K562 (cell line): Measurements from ENCODE around the gene TEKT2. TPM values are rescaled to one million over a fixed set of nuclear protein-coding genes. Genes with fewer than 3 reads are reported as not detected.
A peak's percentile ranks its signal among the peaks of the same experiment; 100 is the strongest.

Source experiments
- ATF7 ChIP-seq: fragments of 450-650 bp; IDR thresholded peaks from 2 replicates; pipeline ENCODE4 v1.7.1; 2014; ENCODE audit warnings: mild to moderate bottlenecking, moderate library complexity
- CCAR2 ChIP-seq: fragments of 200-400 bp; formaldehyde crosslinking; IDR thresholded peaks from 2 replicates; pipeline ENCODE4 v1.6.1; 2017; ENCODE audit warnings: mild to moderate bottlenecking, low read depth, low read length
- RBBP5 ChIP-seq: fragments of 200-600 bp; sonication (generic); IDR thresholded peaks from 2 replicates; pipeline ENCODE4 v1.6.1; 2012; ENCODE audit warnings: borderline replicate concordance, mild to moderate bottlenecking, low read length, control low read depth, inconsistent platforms; ENCODE audit not compliant: insufficient read depth, poor library complexity, severe bottlenecking
- RBFOX2 ChIP-seq: fragments of 200-400 bp; formaldehyde crosslinking; IDR thresholded peaks from 2 replicates; pipeline ENCODE4 v1.6.1; 2017; ENCODE audit warnings: low read depth, mild to moderate bottlenecking, low read length, moderate library complexity
- SP1 ChIP-seq: sonication (generic); formaldehyde crosslinking; IDR thresholded peaks from 2 replicates; pipeline ENCODE4 v1.8.1; 2022; ENCODE audit warnings: mild to moderate bottlenecking, missing genetic modification reagents
- polyA plus RNA-seq, 8 experiments: library from polyadenylated mRNA; depleted of rRNA in 4 of 8; stranded (reverse) in 5 of 8; unstranded in 3 of 8; fragments of >200 nt; fragmentation: Nextera tagmentation in 2 of 8; fragmentation: Illumina TruSeq in 1 of 8; extraction: Ambion mirVana in 2 of 8; extraction: Trizol in 1 of 8; gene quantifications; 2 replicates each; pipeline versions ENCODE4 v1.2.1 to v1.2.3, GENCODE V29; 2011 to 2014; ENCODE audit warnings: inconsistent platforms in 1 of 8, missing spikeins in 1 of 8
- total RNA-seq, 7 experiments: library from RNA; depleted of rRNA in 6 of 7; stranded (reverse); fragments of >200 nt in 6 of 7; fragmentation: Illumina TruSeq in 2 of 7; extraction: Trizol in 2 of 7; gene quantifications; 2 replicates each; pipeline versions ENCODE4 v1.2.1 to v1.2.3, GENCODE V29; 2011 to 2021; ENCODE audit warnings: low replicate concordance in 1 of 7
- TF ChIP-seq, protein P1 (sequence below), 2 experiments: fragments of 150-350 bp in 1 of 2; IDR thresholded peaks; 2 replicates each; pipeline ENCODE4 v1.6.1; 2012 to 2016; ENCODE audit warnings: low read depth in 2 of 2, low read length in 2 of 2, mild to moderate bottlenecking in 1 of 2, moderate library complexity in 1 of 2
- TF ChIP-seq, protein P2 (sequence below): fragments of 450-650 bp; formaldehyde crosslinking; IDR thresholded peaks from 2 replicates; pipeline ENCODE4 v1.4.0; 2020; ENCODE audit warnings: mild to moderate bottlenecking, moderate library complexity
- TF ChIP-seq, protein P3 (sequence below): sonication (generic); formaldehyde crosslinking; IDR thresholded peaks from 2 replicates; pipeline ENCODE4 v1.8.0; 2022; ENCODE audit warnings: mild to moderate bottlenecking, low read depth, missing genetic modification reagents
- TF ChIP-seq, protein P4 (sequence below): sonication (generic); formaldehyde crosslinking; IDR thresholded peaks from 2 replicates; pipeline ENCODE4 v1.8.1; 2023; ENCODE audit warnings: mild to moderate bottlenecking, missing genetic modification reagents
- TF ChIP-seq, protein P5 (sequence below): fragments of 450-650 bp; IDR thresholded peaks from 2 replicates; pipeline ENCODE4 v1.6.1; 2017; ENCODE audit warnings: antibody characterized with exemption, mild to moderate bottlenecking
- TF ChIP-seq, protein P6 (sequence below): fragments of 250-450 bp; sonication (Bioruptor Pico); IDR thresholded peaks from 2 replicates; pipeline ENCODE4 v1.9.0; 2021; ENCODE audit warnings: mild to moderate bottlenecking
- TF ChIP-seq, protein P7 (sequence below): sonication (generic); formaldehyde crosslinking; IDR thresholded peaks from 2 replicates; pipeline ENCODE4 v1.9.0; 2022; ENCODE audit warnings: mild to moderate bottlenecking, missing genetic modification reagents

TEKT2 gene
- total and polyA plus RNA-seq, 9 of the 15 experiments (the other 6 are each of a cell fraction or from before 2014, with no cell fraction given), result 0.06 to 0.94 (median 0.30) TPM; not detected in 1

DNA sequence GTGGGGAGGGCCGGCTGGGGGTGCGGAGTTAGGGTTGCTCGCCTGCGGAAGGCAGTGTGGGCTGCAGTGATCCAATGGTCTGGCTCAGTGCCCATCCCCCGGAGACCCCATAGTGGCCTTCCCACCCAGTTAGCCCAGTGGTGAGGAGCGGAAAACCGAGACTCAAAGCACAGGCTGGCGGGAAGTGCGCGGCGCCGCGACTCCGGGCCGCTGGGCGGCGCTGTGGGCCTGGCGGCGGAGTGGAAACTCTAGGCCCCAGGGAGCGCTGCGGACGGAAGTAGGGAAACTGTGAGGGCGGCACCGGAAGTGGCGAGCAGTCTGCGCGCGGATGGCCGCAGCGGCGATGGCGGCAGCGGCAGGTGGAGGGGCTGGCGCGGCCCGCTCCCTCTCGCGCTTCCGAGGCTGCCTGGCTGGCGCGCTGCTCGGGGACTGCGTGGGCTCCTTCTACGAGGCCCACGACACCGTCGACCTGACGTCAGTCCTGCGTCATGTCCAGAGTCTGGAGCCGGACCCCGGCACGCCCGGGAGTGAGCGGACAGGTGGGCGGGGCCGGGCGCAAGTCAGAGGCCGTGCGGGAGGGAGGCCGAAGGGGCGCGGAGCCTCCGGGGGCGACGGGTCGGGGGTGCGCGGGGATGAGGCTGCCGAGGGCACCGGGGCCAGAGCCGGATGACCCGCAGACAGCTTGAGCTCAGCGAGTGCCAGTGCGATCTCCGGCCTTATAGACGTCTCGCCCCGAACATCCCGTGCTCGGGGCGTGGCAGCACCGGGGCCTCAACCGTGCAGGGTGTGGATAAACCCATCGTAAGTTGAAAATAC is 4.9 kb downstream of the TEKT2 start, which contains the start of gene ADPRS (continued):
- TF ChIP-seq, protein P1, sequence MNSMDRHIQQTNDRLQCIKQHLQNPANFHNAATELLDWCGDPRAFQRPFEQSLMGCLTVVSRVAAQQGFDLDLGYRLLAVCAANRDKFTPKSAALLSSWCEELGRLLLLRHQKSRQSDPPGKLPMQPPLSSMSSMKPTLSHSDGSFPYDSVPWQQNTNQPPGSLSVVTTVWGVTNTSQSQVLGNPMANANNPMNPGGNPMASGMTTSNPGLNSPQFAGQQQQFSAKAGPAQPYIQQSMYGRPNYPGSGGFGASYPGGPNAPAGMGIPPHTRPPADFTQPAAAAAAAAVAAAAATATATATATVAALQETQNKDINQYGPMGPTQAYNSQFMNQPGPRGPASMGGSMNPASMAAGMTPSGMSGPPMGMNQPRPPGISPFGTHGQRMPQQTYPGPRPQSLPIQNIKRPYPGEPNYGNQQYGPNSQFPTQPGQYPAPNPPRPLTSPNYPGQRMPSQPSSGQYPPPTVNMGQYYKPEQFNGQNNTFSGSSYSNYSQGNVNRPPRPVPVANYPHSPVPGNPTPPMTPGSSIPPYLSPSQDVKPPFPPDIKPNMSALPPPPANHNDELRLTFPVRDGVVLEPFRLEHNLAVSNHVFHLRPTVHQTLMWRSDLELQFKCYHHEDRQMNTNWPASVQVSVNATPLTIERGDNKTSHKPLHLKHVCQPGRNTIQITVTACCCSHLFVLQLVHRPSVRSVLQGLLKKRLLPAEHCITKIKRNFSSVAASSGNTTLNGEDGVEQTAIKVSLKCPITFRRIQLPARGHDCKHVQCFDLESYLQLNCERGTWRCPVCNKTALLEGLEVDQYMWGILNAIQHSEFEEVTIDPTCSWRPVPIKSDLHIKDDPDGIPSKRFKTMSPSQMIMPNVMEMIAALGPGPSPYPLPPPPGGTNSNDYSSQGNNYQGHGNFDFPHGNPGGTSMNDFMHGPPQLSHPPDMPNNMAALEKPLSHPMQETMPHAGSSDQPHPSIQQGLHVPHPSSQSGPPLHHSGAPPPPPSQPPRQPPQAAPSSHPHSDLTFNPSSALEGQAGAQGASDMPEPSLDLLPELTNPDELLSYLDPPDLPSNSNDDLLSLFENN (IDR thresholded peaks at IDR 0.05; ENCODE audit: low read depth in 2 of 2, low read length in 2 of 2), result peak in 1 of 2 experiments; percentile 29; a peak in 1 of 4 replicates
- TF ChIP-seq SP1 (CRISPR knock-in tag) (peak; percentile 98), CCAR2 (no peak), RBFOX2 (peak; percentile 98), ATF7 (peak; percentile 94), RBBP5 (peak; percentile 100)
- TF ChIP-seq, protein P2, sequence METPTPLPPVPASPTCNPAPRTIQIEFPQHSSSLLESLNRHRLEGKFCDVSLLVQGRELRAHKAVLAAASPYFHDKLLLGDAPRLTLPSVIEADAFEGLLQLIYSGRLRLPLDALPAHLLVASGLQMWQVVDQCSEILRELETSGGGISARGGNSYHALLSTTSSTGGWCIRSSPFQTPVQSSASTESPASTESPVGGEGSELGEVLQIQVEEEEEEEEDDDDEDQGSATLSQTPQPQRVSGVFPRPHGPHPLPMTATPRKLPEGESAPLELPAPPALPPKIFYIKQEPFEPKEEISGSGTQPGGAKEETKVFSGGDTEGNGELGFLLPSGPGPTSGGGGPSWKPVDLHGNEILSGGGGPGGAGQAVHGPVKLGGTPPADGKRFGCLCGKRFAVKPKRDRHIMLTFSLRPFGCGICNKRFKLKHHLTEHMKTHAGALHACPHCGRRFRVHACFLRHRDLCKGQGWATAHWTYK (CRISPR knock-in tag), result peak; percentile 89
- TF ChIP-seq, protein P3, sequence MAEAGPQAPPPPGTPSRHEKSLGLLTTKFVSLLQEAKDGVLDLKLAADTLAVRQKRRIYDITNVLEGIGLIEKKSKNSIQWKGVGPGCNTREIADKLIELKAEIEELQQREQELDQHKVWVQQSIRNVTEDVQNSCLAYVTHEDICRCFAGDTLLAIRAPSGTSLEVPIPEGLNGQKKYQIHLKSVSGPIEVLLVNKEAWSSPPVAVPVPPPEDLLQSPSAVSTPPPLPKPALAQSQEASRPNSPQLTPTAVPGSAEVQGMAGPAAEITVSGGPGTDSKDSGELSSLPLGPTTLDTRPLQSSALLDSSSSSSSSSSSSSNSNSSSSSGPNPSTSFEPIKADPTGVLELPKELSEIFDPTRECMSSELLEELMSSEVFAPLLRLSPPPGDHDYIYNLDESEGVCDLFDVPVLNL (CRISPR knock-in tag), result peak; percentile 76; the same call in 1 of the 2 replicates
- TF ChIP-seq, protein P4, sequence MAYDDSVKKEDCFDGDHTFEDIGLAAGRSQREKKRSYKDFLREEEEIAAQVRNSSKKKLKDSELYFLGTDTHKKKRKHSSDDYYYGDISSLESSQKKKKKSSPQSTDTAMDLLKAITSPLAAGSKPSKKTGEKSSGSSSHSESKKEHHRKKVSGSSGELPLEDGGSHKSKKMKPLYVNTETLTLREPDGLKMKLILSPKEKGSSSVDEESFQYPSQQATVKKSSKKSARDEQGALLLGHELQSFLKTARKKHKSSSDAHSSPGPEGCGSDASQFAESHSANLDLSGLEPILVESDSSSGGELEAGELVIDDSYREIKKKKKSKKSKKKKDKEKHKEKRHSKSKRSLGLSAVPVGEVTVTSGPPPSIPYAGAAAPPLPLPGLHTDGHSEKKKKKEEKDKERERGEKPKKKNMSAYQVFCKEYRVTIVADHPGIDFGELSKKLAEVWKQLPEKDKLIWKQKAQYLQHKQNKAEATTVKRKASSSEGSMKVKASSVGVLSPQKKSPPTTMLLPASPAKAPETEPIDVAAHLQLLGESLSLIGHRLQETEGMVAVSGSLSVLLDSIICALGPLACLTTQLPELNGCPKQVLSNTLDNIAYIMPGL, result peak; percentile 93
- TF ChIP-seq, protein P5, sequence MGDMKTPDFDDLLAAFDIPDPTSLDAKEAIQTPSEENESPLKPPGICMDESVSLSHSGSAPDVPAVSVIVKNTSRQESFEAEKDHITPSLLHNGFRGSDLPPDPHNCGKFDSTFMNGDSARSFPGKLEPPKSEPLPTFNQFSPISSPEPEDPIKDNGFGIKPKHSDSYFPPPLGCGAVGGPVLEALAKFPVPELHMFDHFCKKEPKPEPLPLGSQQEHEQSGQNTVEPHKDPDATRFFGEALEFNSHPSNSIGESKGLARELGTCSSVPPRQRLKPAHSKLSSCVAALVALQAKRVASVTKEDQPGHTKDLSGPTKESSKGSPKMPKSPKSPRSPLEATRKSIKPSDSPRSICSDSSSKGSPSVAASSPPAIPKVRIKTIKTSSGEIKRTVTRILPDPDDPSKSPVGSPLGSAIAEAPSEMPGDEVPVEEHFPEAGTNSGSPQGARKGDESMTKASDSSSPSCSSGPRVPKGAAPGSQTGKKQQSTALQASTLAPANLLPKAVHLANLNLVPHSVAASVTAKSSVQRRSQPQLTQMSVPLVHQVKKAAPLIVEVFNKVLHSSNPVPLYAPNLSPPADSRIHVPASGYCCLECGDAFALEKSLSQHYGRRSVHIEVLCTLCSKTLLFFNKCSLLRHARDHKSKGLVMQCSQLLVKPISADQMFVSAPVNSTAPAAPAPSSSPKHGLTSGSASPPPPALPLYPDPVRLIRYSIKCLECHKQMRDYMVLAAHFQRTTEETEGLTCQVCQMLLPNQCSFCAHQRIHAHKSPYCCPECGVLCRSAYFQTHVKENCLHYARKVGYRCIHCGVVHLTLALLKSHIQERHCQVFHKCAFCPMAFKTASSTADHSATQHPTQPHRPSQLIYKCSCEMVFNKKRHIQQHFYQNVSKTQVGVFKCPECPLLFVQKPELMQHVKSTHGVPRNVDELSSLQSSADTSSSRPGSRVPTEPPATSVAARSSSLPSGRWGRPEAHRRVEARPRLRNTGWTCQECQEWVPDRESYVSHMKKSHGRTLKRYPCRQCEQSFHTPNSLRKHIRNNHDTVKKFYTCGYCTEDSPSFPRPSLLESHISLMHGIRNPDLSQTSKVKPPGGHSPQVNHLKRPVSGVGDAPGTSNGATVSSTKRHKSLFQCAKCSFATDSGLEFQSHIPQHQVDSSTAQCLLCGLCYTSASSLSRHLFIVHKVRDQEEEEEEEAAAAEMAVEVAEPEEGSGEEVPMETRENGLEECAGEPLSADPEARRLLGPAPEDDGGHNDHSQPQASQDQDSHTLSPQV, result no peak
- TF ChIP-seq, protein P6, sequence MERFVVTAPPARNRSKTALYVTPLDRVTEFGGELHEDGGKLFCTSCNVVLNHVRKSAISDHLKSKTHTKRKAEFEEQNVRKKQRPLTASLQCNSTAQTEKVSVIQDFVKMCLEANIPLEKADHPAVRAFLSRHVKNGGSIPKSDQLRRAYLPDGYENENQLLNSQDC, result no peak
- TF ChIP-seq, protein P7, sequence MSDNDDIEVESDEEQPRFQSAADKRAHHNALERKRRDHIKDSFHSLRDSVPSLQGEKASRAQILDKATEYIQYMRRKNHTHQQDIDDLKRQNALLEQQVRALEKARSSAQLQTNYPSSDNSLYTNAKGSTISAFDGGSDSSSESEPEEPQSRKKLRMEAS (CRISPR knock-in tag), result peak; percentile 96
